ENCODE measurements around the gene AP1B1.
"Not testable (repeated sequence)": the region's sequence is repeated elsewhere in the genome, so short reads cannot be mapped to it uniquely, and the experiment has no call there.

The AP1B1 gene

DNA sequence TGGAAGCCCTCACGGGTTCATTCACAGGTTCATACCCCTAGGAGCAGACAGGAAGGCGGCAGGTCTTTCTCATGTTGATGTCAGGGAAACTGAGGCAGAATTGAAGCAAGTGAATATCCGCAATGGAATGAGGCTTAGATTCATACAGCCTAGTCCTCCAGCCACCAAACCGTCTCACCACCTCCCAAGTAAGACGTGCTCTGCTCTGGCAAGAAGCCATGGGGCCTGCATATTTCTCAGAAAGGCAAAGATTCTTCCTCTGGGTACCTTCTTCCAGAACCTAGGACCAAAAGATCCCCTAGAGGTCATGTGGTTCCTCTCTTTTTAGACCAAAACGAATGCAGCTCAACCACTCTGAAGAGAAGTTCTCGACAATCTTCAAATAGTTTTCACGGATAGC lies 1.7 kb downstream of the AP1B1 start:
- no peak for DNase-seq

DNA sequence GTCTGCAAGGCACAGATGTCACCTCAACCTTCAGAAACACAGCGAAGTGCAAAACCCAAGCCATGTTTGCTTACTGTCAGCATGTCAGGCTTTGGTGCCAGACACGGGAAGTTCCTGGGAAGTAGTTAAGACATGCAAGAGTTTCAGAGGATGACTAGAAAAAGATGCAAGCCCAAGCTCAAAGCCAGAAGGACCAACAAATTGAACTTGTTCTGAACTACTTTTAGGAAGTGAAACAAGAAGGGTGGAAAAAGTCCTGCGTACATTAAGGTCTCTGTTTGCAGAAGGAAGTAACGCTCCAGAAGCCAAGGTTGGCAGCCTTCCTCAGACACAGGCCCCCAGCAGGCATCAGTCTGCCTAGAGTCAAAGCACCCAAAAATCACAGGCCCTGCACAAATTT lies 2.6 kb downstream of the AP1B1 start:
- no peak for DNase-seq

DNA sequence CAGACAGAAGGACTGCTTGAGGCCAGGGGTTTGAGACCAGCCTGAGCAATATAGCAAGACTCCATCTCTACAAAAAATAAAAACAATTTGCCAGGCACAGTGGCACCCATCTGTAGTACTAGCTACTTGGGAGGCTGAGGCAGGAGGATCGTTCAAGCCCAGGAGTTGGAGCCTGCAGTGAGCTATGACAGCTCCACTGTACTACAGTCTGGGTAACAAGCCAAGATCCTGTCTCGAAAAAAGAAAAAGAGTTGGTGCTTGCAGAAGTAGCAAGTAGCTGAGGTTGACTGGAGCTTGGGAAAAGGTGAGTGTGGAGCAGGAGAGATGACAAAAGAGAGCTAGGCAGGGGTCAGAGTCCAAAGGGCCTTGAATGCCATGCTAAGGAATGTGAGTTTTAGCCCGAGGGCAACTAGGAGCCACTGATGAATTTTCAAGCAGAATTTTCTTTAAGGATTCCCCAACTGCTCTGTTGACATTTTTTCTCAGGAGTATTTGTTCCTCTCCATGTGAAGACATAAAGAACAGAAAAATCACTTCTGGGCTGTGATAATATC lies 3.1 kb downstream of the AP1B1 start:
- DNase-seq, result no peak

DNA sequence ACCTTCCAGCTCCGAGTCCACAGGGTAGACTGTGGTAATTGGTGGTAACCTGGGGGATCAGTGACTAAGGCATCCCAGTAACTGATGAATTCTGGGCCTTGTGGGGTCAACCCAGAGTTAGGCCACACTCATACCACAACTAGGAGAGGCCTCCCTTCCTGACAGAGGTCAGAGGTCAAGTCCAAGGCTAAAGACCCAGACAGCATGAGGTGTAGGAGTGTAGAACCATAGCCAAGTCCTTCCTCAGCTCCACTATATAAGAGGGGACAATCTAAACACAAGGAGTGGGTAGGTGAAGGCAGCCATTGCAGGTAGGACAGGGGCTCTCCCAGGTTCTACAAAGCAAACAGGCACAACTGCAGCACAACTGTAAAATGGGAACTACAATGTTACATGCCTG lies 4.6 kb downstream of the AP1B1 start:
- no peak for DNase-seq

DNA sequence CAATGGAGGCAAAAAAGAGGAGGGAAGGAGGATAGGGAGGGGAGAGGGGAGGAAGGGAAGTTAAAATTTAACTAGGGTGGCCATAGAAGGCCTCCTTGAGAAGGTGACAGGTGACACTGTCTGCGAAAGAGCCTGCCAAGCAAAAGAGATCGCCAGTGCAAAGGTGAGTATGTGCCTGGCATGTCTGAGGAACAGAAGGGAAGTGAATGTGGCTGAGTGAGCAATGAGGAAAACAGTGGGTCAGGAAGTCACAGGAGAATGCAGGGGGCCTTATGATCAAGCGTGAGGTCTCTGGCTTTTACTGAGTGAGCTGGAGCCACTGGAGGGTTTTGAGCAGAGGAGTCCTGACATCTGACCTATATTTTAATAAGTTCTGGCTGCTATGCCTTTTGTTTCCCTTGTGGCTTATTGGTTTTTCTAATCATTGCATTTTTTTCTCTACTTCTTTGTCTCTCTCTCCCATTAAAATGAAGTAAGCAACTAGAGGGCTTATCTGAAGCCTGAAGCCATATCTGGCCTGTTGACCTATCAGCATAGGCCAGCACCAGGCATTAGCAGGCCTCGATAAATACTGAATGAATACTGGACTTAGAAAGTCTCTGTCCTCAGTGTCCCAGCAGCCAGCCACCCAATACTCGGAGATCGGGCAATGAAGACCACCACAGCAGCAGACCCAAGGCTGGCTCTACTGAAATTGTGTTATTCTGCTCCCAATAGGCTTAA lies 5.6 kb downstream of the AP1B1 start:
- no peak for DNase-seq

DNA sequence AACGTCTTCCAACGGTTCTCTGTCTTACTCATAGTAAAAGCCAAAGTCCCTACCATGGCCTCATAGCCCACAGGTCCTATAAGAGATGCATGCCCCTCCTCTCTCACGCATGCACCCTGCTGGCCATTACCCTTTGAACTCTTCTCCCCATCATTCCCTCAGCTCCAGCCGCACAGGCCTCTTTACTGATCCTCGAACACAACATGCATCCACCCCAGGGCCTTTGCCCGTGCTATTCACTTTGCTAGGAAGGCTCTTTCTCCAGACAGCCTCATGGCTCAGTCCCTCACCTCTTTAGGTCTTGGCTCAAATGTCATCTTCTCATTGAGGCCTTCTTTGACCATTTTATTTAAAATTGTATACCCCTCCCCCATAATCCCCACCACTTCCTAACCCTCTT lies 7.5 kb downstream of the AP1B1 start:
- DNase-seq, result no peak

DNA sequence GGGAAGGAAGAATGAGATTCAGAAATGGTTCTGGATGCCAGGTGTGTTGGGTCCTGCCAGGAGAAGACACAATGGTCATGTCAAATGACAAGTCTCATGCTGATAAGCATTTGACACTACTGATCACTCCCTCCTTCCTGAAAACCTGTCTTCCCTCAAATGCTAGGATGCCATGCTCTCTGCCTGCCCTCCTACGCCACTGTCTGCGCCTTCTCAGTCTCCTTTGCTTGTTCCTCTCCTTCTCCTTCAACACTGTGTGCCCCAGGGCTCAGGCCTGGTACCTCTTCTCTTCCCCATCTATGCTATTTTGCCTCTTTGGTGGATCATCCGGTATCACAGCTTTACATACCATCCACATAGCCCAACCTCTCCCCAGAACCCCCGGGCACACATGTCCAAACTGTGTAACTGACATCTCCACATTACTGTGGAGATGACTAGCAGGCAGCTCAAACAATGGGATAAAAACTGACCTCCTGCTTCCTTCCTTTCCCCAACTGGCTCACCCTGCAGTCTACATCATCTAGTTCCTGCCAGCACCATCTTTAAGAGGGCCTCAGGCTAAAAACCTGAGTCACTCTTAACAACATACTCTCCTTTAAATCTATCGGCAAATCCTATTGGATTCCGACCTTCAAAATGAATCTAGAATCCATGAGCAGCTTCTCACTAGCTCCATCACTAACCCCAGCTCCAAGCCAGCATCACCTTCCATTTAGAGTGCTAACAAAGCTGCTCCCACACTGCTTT lies 8.2 kb downstream of the AP1B1 start:
- no peak for DNase-seq

DNA sequence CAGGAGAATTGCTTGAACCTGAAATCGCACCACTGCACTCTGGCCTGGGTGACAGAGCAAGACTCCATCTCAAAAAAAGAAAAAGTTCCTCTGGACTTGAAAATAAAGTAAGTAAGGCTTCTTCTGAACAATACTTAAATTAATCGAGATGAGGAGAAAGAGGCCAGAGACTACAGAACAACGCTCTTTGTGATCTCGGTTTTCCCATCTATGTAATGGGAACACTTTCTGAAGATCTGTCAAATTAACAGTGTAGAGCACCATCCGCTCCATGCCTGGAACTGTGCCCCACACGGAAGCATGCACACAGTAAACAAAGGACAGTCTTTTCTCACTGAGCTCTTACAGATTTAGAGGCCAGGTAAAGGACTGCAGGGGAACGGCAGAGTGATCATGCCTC lies 9.1 kb downstream of the AP1B1 start:
- no peak for DNase-seq

DNA sequence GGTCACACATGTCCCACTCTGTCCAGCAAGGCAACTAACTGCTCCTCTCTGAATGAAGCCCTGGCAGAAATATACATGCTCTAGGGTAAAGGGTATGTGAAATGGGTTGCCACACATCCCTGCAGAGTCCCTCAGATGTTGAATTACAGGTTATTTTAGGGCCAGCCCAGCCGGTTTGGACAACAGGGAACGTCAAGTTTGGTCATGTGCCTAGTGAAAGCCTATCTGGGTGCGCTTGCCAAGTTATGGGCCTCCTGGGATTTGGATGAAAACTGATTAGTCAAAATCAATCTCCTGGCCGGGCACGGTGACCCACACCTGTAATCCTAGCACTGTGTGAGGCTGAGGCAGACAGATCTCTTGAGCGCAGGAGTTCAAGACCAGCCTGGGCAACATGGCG lies 10.4 kb downstream of the AP1B1 start:
- no peak for DNase-seq

DNA sequence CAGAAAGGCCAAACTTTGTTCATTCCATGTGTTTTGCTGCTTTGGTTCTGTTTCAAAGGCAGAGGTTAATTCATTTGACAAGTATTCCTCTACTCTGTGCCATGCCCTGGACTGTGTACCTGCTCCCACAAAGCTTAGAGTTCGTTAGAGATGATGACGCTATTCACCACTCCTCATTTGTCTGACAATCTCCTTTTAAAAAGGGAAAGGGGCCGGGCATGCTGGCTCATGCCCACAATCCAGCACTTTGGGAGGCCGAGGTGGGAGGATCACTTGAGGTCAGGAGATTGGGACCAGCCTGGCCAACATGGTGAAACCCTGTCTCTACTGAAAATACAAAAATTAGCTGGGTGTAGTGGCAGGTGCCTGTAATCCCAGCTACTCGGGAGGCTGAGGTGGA lies 11.7 kb downstream of the AP1B1 start:
- DNase-seq, result not testable (repeated sequence)

DNA sequence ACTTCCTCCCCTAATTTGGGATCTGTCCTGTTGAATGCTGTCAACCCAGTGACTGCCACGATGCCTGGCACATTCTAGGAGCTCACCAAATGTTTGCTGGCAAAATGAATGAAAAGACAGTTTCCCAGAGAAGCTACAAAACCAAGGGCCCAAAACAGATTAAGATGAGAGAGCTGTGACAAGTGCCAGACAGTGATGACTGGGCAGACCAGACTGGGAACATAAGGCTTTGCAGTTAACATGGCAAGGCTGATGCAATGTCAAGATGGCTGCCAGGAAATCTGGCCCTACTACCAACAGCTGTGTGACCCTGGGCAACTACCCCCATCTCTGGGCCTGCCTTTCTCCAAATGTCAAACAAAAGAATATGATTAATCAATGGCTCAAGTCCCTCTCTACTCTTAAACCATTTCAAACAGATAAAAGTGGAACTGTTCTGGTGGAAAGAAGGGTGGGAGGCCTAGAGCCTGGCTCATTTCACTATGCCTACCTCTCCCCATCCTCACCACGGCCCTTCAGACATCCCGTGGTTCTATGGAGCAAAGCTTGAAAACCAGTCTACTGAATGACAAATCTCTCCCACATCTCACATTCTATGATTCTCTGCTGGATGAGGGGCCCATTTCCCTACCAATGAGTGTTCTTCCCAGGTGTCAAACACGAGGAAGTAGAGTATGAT lies 12.8 kb downstream of the AP1B1 start:
- no peak for DNase-seq

DNA sequence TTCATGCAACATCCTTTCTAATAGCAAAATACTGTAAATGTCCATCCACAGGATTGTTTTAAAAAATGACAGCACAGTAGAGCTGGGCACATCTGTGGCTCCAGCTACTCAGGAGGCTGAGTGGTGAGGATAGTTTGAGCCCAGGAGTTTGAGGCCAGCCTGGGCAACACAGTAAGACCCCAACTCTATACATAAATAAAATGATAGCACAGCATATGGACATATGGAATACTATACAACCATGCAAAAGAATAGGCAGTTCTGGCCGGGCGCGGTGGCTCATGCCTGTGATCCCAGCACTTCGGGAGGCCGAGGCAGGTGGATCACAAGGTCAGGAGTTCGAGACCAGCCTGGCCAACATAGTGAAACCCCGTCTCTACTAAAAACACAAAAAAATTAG lies 13.6 kb downstream of the AP1B1 start:
- DNase-seq, result not testable (repeated sequence)

DNA sequence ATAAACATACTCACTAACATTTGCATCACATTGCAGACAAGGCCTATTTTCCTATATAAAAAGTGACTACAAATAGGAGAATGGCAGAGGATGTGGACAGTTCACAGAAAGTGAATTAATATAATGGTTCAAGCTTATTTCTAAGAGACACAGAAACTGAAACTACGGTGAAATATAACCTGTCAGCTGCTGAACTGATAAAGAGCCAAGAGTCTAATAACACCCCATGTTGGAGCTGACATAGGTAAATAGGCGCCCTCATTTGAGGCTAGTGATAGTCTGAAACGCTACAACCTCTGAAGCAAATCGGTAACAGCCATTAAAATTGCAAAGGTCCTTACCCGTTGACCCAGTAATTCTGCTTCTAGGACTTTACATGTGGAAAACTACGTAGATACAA lies 14.0 kb downstream of the AP1B1 start:
- no peak for DNase-seq

DNA sequence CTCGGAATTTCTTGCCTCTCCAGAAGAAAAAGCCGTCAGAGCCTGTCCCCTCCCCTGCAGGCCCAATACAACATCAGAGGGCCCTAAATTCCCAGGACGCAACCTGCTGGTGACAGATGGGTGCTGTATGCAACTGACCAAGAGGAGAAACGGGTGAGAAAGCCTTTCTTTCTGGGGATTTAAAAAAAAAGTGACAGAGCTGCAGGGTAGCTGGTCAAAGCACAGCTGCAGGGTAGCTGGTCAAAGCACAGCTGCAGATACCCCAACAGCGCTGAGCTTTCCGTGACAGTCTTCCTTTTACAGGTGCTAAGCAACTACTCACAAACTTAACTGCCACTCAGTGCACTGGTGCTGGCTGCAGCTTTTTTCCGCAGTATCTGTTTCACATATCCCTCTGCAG lies 17.8 kb downstream of the AP1B1 start:
- no peak for DNase-seq

DNA sequence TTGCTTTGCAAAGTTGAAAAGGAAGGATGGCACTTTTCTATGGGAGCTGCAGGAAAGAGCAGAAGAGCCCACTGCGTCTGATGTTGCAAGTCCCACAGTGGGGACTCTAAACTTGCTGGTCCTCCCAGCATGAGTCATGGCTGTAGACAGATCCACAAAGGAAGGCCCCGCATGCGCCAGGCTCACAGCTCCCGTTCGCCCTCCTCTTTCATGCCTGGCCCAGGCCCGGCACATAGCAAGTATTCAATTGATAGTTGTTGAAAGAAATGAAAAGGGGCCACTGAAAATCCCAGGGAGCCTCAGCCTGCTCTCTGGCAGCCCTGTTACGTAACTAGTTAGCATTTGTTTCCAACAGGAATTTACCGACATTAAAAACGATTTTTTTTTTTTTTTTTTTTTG lies 18.9 kb downstream of the AP1B1 start:
- no peak for DNase-seq

DNA sequence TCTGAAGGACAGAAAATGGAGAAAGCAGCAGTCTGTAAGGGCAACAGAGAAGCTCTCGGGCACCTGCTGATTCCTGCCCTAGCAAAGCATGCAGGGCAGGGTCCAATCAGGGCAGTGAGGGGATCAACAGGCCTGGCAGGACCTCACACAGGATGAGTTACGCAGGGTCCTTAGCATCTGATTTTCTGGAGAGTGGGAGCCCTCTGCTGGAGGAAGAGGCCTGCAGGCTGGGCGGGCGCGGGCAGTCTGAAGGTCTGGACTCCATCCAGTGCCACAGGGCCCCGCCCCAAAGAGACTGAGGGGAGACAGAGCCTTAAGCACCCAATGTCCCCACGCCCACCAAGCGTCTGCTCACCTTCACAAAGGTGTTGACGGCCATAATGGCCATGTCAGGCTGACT lies 28.9 kb downstream of the AP1B1 start:
- DNase-seq, result no peak

DNA sequence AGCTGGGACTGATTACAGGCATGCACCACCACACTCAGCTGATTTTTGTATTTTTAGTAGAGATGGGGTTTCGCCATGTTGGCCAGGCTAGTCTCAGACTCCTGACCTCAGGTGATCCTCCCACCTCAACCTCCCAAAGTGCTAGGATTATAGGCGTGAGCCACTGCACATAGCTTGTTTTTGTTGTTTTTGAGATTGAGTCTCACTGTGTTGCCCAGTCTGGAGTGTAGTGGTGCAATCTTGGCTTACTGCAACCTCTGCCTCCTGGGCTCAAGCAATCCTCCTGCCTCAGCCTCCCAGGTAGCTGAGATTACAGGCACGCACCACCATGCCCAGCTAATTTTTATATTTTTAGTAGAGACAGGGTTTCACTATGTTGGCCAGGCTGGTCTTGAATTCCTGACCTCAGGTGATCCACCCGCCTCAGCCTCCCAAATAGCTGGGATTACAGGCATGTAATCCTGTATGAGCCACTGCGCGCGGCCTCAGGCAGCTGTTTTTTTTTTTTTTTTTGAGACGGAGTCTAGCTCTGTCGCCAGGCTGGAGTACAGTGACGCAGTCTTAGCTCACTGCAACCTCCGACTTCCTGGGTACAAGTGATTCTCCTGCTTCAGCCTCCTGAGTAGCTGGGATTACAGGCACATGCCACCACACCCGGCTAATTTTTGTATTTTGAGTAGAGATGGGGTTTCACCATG lies 31.0 kb downstream of the AP1B1 start:
- DNase-seq, result not testable (repeated sequence)

DNA sequence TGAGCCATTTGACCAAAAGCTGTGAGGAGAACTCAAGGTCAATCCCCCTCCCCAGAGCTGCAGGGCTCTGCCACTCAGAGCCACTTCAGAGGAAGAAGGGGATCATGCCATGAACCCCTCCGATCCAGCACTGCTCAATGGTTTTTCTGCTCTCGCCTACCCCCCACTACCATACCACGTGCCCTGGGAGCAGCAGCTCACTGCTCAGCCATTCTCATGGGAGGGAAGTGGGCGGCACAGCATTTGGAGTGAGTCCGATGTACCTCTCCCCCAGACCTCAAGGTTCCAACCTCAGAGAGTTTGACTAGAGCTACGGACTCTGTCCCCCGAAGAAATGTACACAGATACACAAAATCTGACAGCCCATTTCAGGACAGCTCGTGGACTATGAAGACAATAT lies 34.5 kb downstream of the AP1B1 start:
- DNase-seq, result no peak

DNA sequence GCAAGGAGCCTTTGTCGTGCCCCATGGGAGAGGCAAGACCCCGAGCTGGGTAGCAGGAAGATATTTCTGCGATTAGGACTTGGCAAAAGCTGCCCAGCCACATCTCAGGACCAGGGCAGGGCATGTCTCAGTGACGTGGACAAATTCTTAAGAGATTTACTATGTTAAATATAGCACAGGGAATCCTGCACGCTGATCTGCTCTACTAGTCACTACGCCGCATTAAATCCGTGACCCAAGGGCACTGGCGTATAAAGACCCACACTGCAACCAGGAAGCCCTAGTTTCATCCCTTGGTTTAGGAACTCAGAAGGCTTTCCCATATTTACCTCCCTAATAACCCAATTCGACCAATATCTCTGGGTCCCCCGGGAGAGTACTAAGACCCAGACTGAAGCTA lies 35.1 kb downstream of the AP1B1 start:
- no peak for DNase-seq

DNA sequence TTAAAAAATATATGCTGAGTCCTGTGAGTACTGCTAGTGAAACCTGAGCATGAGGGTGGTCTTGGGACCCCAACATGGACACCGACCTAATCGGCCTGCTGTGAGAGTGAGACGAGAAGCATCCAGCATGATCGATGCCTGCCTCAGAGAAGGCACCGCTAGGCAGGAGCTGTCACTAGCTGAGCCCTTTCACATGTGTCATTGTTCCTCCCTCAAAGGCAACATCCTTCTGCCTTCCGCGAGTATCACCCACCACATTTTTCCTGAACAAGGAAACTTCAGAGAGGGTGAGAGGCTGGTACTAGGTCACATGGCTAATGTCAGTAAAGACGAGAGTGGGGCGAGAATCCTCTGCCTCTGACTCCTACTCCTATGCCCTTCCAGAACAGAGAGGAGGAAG lies 35.6 kb downstream of the AP1B1 start:
- DNase-seq, result no peak

DNA sequence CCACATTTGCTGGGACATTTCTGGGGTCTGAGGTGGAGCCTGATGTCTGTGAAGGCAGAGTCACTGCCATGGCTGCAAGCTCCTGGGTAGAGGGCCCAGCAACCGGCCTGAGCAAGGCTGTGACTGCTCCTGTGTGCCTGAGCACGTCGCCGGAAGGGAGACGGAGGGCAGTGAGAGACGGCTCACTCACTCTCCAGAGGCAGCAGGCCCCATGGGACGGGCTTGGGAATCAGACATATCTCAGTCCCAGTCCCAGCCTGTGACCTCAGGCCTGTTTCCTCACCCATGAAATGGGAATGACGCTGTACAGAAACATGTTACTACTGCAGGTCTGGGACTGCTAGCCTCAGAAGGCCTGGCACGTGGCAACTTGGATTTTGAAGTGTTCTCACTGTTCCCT lies 36.5 kb downstream of the AP1B1 start:
- no peak for DNase-seq

DNA sequence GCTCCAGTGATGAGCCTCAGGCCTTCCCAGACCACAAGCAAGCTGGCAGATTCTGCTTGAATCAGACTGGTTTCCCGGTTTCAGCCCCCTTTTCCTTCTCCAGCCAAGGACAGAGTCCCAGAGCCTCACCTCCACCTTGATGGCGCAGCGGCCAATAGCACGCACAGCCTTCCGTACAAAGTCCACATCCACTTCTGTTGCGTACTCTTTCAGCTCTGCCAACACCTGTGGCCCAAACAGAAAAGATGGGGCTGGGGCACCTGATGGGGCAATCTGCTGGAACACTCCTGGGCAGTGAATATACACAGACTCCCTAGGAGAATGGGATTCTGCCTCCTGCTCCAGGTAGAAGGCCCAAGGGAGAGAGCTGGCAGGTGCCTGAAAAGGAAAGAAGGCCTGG lies 37.3 kb downstream of the AP1B1 start:
- no peak for DNase-seq

DNA sequence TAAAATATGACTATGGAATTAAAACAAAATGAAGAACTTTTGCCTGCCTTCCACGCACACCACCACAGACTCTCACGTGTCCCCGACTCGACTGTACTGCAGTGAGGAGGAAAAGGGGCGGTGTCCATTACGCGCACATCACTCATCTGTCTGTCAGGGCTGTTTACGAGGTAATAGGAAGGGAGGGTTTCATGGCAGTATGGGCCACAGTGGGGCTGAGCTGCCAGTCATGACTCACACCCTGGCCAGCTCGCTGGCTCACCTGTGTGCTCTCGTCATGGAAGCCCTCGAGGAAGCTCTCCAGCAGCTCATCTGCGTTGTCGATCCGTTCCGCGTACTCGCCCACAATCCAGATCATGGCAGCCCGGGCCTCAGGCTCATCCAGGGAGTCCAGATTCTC lies 39.4 kb downstream of the AP1B1 start:
- no peak for DNase-seq

Data from activated T-cell treated with anti-CD3 and anti-CD28 coated beads for 4 hours (primary cell).